ENCODE measurements around the gene SPEG.

The SPEG gene

GRCh38 chr2:219483451-219484342 lies 49.1 kb downstream of the SPEG start:
- DNase-seq = peak in 2 of 3 experiments; percentile 25 to 31

- DNase-seq = peak in 2 of 3 experiments; percentile 53 to 68
Measured at GRCh38 chr2:219484343-219485200, 49.9 kb downstream of the SPEG start.

- DNase-seq = no peak
Measured at GRCh38 chr2:219485201-219485580, 50.5 kb downstream of the SPEG start.

- peak in 1 of 3 experiments; percentile 3 for DNase-seq
Measured at GRCh38 chr2:219486380-219486959, 51.8 kb downstream of the SPEG start.

GRCh38 chr2:219488149-219488843 lies 53.7 kb downstream of the SPEG start:
- no peak for DNase-seq

- no peak for DNase-seq
Measured at GRCh38 chr2:219488844-219489194, 54.2 kb downstream of the SPEG start.

GRCh38 chr2:219489315-219489714 lies 54.7 kb downstream of the SPEG start:
- DNase-seq = no peak

GRCh38 chr2:219490186-219490585 lies 55.5 kb downstream of the SPEG start:
- no peak for DNase-seq

GRCh38 chr2:219490600-219491130 lies 56.0 kb downstream of the SPEG start:
- DNase-seq = no peak

- DNase-seq = no peak
Measured at GRCh38 chr2:219491278-219491963, 56.8 kb downstream of the SPEG start.

- no peak for DNase-seq
Measured at GRCh38 chr2:219492575-219492974, 57.9 kb downstream of the SPEG start.

- DNase-seq = no peak
Measured at GRCh38 chr2:219493086-219493485, 58.4 kb downstream of the SPEG start.

- no peak for DNase-seq
Measured at GRCh38 chr2:219494952-219495530, 60.4 kb downstream of the SPEG start.

- peak; percentile 1 to 50 (median 20) for DNase-seq
Measured at GRCh38 chr2:219495531-219496122, 61.0 kb downstream of the SPEG start.

- DNase-seq = no peak
Measured at GRCh38 chr2:219496247-219496824, 61.7 kb downstream of the SPEG start.

GRCh38 chr2:219496825-219497494 lies 62.3 kb downstream of the SPEG start:
- DNase-seq = no peak

GRCh38 chr2:219497495-219498279 lies 63.0 kb downstream of the SPEG start:
- DNase-seq = peak in 1 of 3 experiments; percentile 67

- peak; percentile 87 to 97 (median 92) for DNase-seq
Measured at GRCh38 chr2:219498280-219499057, 63.8 kb downstream of the SPEG start, which contains the start of gene GMPPA. Gene GMPPA, plus strand, starts transcription at chr2:219498891. Its CDS starts 1,085 bp downstream, at chr2:219499976.

- no peak for DNase-seq
Measured at GRCh38 chr2:219499058-219499307, 64.3 kb downstream of the SPEG start.
